ENCODE results near the gene DNTTIP2. TPM values are rescaled to one million over a fixed set of nuclear protein-coding genes. Genes with fewer than 3 reads are reported as not detected.
"Not testable (repeated sequence)": the region's sequence is repeated elsewhere in the genome, so short reads cannot be mapped to it uniquely, and the experiment has no call there.

DNTTIP2 gene
- total RNA-seq, 1 experiment from 2014 or later: 42.5 TPM

- DNase-seq (ENCODE audit: low read depth): no peak
Measured at GRCh38 chr1:93842750-93843500, 36.1 kb downstream of the DNTTIP2 start.

DNA sequence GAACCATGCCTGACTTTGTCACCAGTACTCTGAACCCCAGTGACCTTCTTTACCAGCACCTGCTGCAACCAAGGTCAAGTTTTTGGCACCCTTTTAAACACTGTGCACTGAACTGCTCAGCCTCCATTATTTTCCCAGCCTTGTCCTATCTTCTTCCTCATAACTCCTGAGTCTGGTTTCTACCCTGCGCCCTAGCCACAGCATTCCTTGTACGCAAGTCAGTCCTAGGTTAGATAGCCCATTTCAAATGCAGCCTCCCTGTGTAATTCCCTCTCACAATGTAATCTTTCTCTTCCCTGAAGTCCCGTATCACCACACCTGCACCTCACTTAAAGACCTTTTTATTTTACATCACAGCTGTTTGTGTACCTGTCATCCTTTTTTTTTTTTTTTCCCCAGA is 37.2 kb downstream of the DNTTIP2 start:
- no peak for DNase-seq (ENCODE audit: low read depth)

DNA sequence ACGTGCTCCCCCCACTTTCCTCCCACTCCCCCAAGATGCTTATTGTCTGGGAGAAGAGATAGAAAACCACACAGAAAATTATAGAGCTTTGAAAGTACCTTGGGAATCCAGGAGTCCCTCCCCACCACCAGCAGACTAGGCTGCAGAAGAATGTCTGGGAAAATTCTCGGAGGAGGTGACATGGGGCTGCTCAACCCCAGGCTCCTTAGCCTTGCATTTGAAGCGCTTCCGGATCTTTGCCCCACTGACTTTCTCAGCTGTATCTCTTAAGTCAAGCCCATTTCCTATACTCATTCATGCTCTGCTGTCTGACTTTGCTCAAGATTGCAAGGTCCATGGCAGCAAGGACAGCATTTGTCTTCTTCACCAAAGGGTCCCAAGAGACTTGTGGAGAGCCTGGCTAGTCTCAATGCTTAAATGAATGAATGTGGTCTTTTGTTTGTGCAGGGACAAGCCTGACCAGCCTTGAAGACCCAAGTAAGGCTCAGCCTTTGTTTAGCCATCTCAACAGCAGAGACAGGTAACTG is 38.0 kb downstream of the DNTTIP2 start:
- DNase-seq (ENCODE audit: low read depth): no peak

GRCh38 chr1:93839753-93840152 is 39.3 kb downstream of the DNTTIP2 start:
- no peak for DNase-seq (ENCODE audit: low read depth)

GRCh38 chr1:93839307-93839706 is 39.7 kb downstream of the DNTTIP2 start:
- peak; percentile 65 for DNase-seq (ENCODE audit: low read depth)

- DNase-seq (ENCODE audit: low read depth): no peak
Measured at GRCh38 chr1:93837961-93838360, 41.0 kb downstream of the DNTTIP2 start.

DNA sequence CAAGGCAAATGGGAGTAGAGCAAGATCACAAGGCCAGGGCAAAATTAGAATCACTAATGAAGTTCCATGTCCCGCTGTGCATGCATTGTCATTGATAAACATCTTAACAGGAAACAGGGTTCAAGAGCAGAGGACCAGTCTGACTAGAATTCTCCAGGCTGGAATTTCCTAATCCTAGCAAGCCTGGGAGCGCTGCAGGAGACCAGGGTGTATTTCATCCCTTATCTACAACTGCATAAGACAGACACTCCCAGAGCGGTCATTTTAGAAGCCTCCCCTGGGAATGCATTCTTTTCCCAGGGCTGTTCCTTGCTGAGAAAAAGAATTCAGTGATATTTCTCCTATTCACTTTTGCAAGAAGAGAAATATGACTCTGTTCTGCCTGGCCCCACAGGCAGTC is 45.7 kb downstream of the DNTTIP2 start:
- DNase-seq (ENCODE audit: low read depth): not testable (repeated sequence)

- no peak for DNase-seq (ENCODE audit: low read depth)
Measured at GRCh38 chr1:93829061-93829460, 49.9 kb downstream of the DNTTIP2 start.

GRCh38 chr1:93828367-93828755 is 50.6 kb downstream of the DNTTIP2 start:
- peak; percentile 87 for DNase-seq (ENCODE audit: low read depth)

DNA sequence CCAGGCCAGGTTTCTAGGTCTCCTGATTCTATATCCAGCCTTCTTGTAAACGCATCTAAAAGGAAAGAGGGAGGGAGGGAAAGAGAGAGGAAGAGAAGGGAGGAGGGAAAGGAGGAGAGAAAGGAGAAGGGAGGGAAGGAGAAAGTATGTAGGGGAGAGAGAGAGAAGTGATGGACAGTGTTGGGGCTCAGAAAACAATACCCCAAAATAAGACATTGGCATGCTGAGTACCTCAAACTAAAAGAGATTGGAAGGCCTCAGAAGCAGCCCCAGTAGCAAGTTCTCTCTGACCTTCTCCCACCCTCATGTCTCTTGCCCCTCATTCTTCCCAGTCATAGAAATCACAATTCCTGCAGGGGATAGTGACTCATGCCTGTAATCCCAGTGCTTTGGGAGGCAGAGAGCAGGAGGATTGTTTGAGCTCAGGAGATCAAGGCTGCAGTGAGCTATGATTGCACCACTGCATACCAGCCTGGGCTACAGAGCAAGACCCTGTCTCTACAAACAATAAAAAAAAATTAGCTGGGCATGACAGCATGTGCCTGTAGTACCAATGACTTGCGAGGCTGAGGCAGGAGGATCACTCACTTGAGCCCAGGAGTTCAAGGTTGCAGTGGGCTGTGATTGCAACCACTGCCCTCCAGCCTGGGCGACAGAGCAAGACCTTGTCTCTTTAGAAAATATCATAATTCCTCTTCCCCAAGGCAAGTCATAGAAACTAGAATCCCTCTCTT is 51.2 kb downstream of the DNTTIP2 start:
- DNase-seq (ENCODE audit: low read depth): peak; percentile 68

GRCh38 chr1:93827128-93827527 is 51.9 kb downstream of the DNTTIP2 start:
- DNase-seq (ENCODE audit: low read depth): no peak

DNA sequence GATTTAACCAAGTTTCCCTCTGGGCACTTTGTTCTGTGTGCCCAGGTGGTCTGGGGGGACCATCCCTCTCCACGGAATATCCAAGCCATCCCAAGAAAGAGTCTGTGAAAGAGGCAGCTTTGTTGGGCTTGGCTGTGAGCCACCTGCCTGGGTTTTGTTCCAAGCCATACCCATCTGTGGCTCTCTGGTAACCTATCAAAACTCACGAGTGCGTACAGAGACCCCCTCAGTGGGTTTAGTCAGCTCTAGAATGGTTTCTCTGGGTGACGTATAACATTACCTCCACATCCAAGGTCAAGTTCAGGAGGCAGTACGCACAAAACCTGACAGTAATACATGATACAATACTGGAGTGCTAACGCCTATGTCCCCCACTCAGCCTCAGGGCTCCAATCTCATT is 54.2 kb downstream of the DNTTIP2 start:
- no peak for DNase-seq (ENCODE audit: low read depth)

GRCh38 chr1:93822730-93823425 is 56.1 kb downstream of the DNTTIP2 start:
- DNase-seq (ENCODE audit: low read depth): no peak

DNA sequence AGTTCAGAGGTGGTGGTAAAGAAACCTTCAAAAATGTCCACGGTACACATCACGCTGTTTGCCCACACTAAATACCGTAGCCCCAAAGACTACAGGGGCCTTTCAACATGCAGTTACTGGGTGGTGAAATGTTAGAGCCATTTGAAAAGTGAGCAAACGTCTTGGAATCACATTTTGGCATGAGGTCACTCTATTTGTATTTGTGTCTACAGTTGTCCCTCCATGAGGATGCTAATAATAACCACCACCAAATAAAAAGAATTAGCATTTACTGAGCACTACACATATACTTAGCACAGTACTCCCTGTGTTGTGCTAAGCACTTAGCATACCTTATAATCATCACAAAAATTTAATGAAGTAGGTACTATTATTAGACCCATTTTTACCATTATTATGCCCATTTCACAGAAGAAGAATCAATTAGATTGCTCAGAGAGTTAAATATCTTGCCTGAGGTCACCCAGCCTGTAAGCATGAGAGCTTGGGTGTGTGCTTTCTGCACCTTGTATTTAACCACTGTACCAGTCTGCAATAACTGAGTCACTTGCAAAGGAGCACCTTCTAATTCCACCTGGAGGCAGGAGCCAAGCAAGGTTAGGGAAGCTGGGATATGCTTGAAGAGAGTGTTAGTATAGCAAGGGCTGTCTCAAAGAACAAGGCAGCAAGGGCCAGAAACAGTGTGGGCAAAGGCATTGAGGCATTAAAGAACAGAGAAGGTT is 57.4 kb downstream of the DNTTIP2 start:
- no peak for DNase-seq (ENCODE audit: low read depth)

- DNase-seq (ENCODE audit: low read depth): no peak
Measured at GRCh38 chr1:93820554-93821422, 58.2 kb downstream of the DNTTIP2 start.

GRCh38 chr1:93818570-93818959 is 60.4 kb downstream of the DNTTIP2 start:
- no peak for DNase-seq (ENCODE audit: low read depth)

DNA sequence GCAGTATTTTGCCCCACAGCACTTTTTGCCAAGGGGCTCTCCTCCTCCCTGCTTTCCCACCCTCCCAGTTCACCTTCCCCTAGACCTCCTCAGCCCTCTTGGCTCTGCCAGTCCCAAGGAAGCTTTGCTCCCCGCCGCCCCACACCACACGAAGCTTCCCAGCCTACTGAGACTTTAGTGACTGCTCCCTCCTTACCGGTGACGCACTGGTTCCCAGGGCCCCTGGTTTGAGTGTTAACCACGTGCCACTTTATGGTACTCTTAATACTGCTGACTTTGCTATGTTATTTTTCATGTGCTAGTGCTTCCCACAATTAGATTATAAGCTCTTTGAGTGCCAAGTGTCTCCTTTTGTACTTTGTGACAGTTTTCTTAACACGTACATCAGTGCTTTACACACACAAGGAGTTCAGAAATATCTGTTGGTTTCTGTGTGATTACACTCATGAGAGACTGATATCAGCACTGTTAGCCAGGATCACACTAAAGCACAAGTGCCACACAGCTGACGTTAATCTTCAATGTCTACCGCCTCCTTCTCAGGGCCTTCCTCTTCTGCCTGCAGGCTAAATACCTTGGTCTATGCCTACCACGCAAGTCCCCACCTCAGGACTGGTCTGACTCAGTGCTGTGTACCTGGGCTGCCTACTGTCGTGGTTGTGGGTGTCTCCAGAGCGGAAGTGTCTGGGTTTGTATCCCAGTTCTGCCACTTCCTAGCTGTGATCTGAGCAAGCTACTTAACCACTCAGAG is 61.0 kb downstream of the DNTTIP2 start:
- DNase-seq (ENCODE audit: low read depth): no peak

DNA sequence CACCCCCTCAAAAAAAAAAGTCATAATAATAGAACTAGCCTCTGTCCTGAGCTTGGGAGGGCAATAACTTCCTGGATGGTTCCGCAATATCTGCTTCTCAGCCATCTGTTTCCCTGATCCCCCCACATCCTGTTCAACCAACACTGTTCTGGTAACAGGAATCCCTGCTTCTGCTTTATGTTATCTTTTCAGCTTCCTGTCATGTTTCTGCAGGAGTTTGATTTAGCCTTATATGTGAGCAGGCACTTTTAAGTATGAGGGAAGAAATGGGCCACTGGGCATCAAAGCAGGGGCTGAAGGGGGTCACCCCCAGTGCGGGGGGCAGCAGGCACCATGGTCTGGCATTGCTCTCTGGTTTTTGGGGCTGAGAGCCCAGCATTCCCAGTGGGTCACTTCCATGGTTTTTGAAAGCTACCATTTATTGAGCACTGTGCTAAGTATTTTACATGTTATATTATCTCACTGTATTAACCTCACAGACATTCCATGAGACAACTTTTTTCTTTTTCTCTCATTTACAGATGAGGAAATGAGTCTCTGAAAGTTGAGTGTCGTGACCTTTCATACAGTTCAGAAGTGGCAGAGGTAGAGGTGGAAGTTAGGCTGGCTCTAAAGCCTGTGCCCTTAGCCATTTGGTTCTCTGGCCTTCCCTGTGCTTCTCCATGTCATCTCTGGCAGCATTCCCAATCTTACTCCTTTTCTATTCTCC is 61.9 kb downstream of the DNTTIP2 start:
- peak; percentile 84 for DNase-seq (ENCODE audit: low read depth)
